ENCODE measurements around the gene EFNB2.

Gene EFNB2

GRCh38 chr13:106443607-106444322, 91.7 kb downstream of the EFNB2 start:
- no peak for DNase-seq

- no peak for DNase-seq
Measured at GRCh38 chr13:106440866-106441265, 94.6 kb downstream of the EFNB2 start.

Data from activated naive CD4-positive, alpha-beta T cell (primary cell).